ENCODE data around the gene CDKN2D. TPM values are rescaled to one million over a fixed set of nuclear protein-coding genes. Genes with fewer than 3 reads are reported as not detected.
"Not testable (repeated sequence)": the region's sequence is repeated elsewhere in the genome, so short reads cannot be mapped to it uniquely, and the experiment has no call there.

CDKN2D gene
- total RNA-seq, 1 donor from 2014 or later: 5.4 TPM

GRCh38 chr19:10532457-10532856, 36.3 kb downstream of the CDKN2D start:
- Histone ChIP-seq H3K27me3 (ENCODE audit: insufficient read depth, low read length) (peaks cover 5% of the 10 kb centered on the region), H3K27ac (ENCODE audit: low read depth, low read length) (no peak overlapping the region), H3K4me2 (ENCODE audit: low read length) (no peak overlapping the region), H4K20me1 (ENCODE audit: insufficient read depth, low read length) (no peaks in the 10 kb centered on the region), H3K36me3 (ENCODE audit: insufficient read depth, low read length) (no peaks in the 10 kb centered on the region), H3K9me3 (ENCODE audit: insufficient read depth, low read depth, low read length) (no peaks in the 10 kb centered on the region), H3K9ac (ENCODE audit: low read length) (no peak overlapping the region), H3K4me1 (ENCODE audit: insufficient read depth, low read length) (no peaks in the 10 kb centered on the region), H2AFZ (ENCODE audit: low read depth, low read length) (no peak overlapping the region), H3K79me2 (ENCODE audit: insufficient read depth, low read length) (no peaks in the 10 kb centered on the region), H3K4me3 (ENCODE audit: insufficient read depth, low read depth, low read length) (no peak overlapping the region)
- DNase-seq (ENCODE audit: low read depth): no peak
- FAIRE-seq: no peak
- TF ChIP-seq CTCF (IDR thresholded peaks at IDR 0.05; ENCODE audit: insufficient read depth, low read depth, low read length): no peak
- TF ChIP-seq EZH2 (IDR thresholded peaks at IDR 0.05; ENCODE audit: insufficient read depth, low read length): no peak
- H3K9me3 Mint-ChIP-seq (ENCODE audit: unreplicated experiment): no peaks in the 10 kb centered on the region
- H3K27me3 Mint-ChIP-seq (ENCODE audit: low read depth, unreplicated experiment): peaks cover 10% of the 10 kb centered on the region
- H3K4me3 Mint-ChIP-seq (ENCODE audit: unreplicated experiment): no peak overlapping the region
- H3K4me1 Mint-ChIP-seq (ENCODE audit: low read depth, unreplicated experiment): peaks cover 2% of the 10 kb centered on the region
- peaks cover 1% of the 10 kb centered on the region for H3K36me3 Mint-ChIP-seq (ENCODE audit: low read depth, unreplicated experiment)
- H3K27ac Mint-ChIP-seq (ENCODE audit: unreplicated experiment): no peak overlapping the region

DNA sequence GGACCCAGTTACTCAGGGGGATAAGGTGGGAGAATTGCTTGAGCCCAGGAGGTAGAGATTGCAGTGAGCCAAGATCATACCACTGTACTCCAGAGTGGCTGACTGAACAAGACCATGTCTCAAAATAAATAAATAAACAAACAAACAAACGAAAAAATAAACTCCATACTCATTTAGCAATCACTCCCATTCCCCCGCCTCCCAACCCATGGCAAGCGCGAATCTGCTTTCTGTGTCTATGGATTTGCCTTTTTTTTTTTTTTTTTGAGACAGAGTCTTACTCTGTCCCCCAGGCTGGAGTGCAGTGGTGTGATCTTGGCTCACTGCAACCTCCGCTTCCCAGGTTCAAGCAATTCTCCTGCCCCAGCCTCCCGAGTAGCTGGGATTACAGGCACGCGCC, 41.9 kb downstream of the CDKN2D start:
- H3K4me3 ChIP-seq (ENCODE audit: insufficient read depth, low read depth, low read length); H3K4me1 ChIP-seq (ENCODE audit: insufficient read depth, low read length); H3K36me3 ChIP-seq (ENCODE audit: insufficient read depth, low read length); H3K27me3 ChIP-seq (ENCODE audit: insufficient read depth, low read length); H3K36me3 Mint-ChIP-seq (ENCODE audit: low read depth, unreplicated experiment); H3K27ac Mint-ChIP-seq (ENCODE audit: unreplicated experiment); H3K4me3 Mint-ChIP-seq (ENCODE audit: unreplicated experiment); H2AFZ ChIP-seq (ENCODE audit: low read depth, low read length); H3K79me2 ChIP-seq (ENCODE audit: insufficient read depth, low read length); H3K9me3 Mint-ChIP-seq (ENCODE audit: unreplicated experiment); H3K4me2 ChIP-seq (ENCODE audit: low read length); H3K4me1 Mint-ChIP-seq (ENCODE audit: low read depth, unreplicated experiment); H4K20me1 ChIP-seq (ENCODE audit: insufficient read depth, low read length); H3K9ac ChIP-seq (ENCODE audit: low read length); H3K27ac ChIP-seq (ENCODE audit: low read depth, low read length); DNase-seq (ENCODE audit: low read depth); H3K9me3 ChIP-seq (ENCODE audit: insufficient read depth, low read depth, low read length); FAIRE-seq: not testable (repeated sequence)
- H3K27me3 Mint-ChIP-seq (ENCODE audit: low read depth, unreplicated experiment): peaks cover 14% of the 10 kb centered on the region

DNA sequence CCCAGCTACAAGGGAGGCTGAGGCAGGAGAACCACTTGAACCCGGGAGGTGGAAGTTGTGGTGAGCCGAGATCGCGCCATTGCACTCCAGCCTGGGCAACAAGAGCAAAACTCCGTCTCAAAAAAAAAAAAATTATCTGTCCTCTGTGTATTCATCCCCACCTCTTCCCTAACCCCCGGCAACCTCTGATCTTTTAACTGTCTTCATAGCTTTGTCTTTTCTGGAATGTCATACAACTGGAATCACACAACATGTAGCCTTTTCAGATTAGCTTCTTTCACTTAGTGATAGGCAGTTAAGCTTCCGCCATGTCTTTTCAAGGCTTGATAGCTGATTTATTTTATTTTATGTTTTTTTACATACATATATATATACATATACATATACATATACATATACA, 43.1 kb downstream of the CDKN2D start:
- Histone ChIP-seq H3K4me3 (ENCODE audit: insufficient read depth, low read depth, low read length) (no peak overlapping the region), H3K4me1 (ENCODE audit: insufficient read depth, low read length) (no peaks in the 10 kb centered on the region), H3K9ac (ENCODE audit: low read length) (no peak overlapping the region), H3K79me2 (ENCODE audit: insufficient read depth, low read length) (no peaks in the 10 kb centered on the region), H2AFZ (ENCODE audit: low read depth, low read length) (no peak overlapping the region), H3K4me2 (ENCODE audit: low read length) (no peak overlapping the region), H3K27ac (ENCODE audit: low read depth, low read length) (no peak overlapping the region), H4K20me1 (ENCODE audit: insufficient read depth, low read length) (no peaks in the 10 kb centered on the region), H3K27me3 (ENCODE audit: insufficient read depth, low read length) (no peaks in the 10 kb centered on the region), H3K9me3 (ENCODE audit: insufficient read depth, low read depth, low read length) (no peaks in the 10 kb centered on the region), H3K36me3 (ENCODE audit: insufficient read depth, low read length) (no peaks in the 10 kb centered on the region)
- Mint-ChIP-seq H3K36me3 (ENCODE audit: low read depth, unreplicated experiment) (no peaks in the 10 kb centered on the region), H3K27ac (ENCODE audit: unreplicated experiment) (no peak overlapping the region), H3K4me1 (ENCODE audit: low read depth, unreplicated experiment) (no peaks in the 10 kb centered on the region), H3K27me3 (ENCODE audit: low read depth, unreplicated experiment) (peaks cover 14% of the 10 kb centered on the region), H3K4me3 (ENCODE audit: unreplicated experiment) (no peak overlapping the region), H3K9me3 (ENCODE audit: unreplicated experiment) (no peaks in the 10 kb centered on the region)
- FAIRE-seq: no peak
- TF ChIP-seq EZH2 (IDR thresholded peaks at IDR 0.05; ENCODE audit: insufficient read depth, low read length) (no peak), CTCF (IDR thresholded peaks at IDR 0.05; ENCODE audit: insufficient read depth, low read depth, low read length) (no peak)
- no peak for DNase-seq (ENCODE audit: low read depth)
